OCI-LY3 (cell line): ENCODE results near the gene NOC4L.

Experiments used
- EZH2phosphoT487 ChIP-seq: fragments of 200-600 bp; shearing (Covaris generic); IDR thresholded peaks from 2 replicates; pipeline ENCODE4 v1.6.1; 2018; ENCODE audit warnings: antibody characterized with exemption, mixed run types, low read depth
- TF ChIP-seq, protein P1 (sequence below): fragments of 200-600, 300-600 bp; sonication (generic); IDR thresholded peaks from 2 replicates; pipeline ENCODE4 v1.5.1; 2014; ENCODE audit warnings: antibody characterized with exemption, low read length, low read depth

DNA sequence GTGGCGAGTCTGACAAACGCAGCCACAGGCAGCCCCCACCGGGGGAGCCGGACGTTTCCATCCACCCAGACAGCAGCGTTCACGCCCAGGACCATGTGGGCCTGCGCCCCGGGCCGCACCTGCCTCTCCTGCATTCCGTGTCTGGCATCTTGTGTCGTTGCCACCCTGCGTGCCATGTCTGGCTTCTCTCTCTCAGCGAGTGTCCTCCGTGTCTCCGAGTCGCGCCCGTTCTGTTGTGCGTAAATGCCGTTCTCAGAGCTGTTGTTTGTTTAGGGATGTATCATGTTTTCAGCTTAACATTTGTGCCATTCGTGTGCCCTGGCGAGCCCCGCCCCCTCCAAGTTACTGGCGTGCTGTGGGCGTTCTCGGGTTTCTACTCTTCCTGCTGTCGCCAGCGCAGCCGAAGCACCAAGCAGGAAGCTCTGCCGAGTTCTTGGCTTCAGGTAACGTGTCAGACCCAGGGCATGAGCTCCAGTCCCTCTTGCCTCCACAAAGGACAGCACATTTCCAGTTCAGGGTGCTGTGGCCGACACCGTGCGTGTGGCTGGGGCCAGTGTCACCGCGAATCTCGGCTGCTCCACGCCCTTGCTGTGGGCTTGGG, 34.6 kb downstream of the NOC4L start:
- TF ChIP-seq, protein P1, sequence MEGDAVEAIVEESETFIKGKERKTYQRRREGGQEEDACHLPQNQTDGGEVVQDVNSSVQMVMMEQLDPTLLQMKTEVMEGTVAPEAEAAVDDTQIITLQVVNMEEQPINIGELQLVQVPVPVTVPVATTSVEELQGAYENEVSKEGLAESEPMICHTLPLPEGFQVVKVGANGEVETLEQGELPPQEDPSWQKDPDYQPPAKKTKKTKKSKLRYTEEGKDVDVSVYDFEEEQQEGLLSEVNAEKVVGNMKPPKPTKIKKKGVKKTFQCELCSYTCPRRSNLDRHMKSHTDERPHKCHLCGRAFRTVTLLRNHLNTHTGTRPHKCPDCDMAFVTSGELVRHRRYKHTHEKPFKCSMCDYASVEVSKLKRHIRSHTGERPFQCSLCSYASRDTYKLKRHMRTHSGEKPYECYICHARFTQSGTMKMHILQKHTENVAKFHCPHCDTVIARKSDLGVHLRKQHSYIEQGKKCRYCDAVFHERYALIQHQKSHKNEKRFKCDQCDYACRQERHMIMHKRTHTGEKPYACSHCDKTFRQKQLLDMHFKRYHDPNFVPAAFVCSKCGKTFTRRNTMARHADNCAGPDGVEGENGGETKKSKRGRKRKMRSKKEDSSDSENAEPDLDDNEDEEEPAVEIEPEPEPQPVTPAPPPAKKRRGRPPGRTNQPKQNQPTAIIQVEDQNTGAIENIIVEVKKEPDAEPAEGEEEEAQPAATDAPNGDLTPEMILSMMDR, result no peak
- no peak for TF ChIP-seq EZH2phosphoT487
